GM10248 (cell line): ENCODE data around the gene GORASP1.

Experiments used
- CTCF ChIA-PET: fragments of 300-600 bp; sonication (Branson Sonifier 250); formaldehyde crosslinking; extraction: SDS; loops from one replicate; lab custom pipeline; 2021; ENCODE audit warnings: antibody characterized with exemption; lab: Yijun Ruan, JAX
- POLR2A ChIA-PET: fragments of 350-650 bp; sonication (Branson Sonifier 250); formaldehyde crosslinking; extraction: SDS; loops from one replicate; lab custom pipeline; 2020; ENCODE audit warnings: antibody characterized with exemption; lab: Yijun Ruan, JAX
- DNase-seq: peaks from one replicate; pipeline ENCODE4 v3.0.0; 2012; ENCODE audit errors: extremely low spot score
- TF ChIP-seq, protein P1 (sequence below): IDR thresholded peaks from 2 replicates; pipeline ENCODE4 v1.5.1; 2012; ENCODE audit warnings: mild to moderate bottlenecking, low read depth; ENCODE audit errors: extremely low read depth, missing control alignments, control extremely low read depth

Gene GORASP1

DNA sequence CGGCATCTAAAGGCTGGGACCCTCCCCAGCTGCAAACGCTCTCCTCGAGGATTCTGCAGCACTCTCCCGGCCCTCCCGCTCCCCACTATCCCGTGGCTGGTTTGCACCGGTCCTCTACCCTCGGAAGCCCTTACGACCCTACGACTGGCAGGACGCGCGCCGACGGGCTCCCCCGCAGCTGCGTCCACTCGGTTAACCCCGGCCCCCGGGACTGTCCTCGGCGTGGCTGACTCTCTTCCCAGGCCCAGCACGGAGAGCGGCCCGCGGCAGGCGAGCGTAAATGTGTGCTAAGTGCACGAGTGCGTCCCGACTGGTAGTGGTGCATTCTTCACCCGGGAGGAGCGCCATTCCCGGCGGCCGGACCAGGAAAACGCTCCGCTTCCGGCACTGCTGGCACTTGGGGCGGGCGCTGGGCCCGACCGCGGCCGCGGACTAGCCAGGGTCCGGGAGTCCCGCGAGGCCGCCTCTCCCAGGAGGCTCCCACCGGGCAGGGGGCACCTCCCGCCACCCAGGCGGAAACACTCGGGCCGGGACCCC is 508 bp downstream of the GORASP1 start:
- CTCF ChIA-PET: interaction anchor here (0.9 to 2.8 kb wide), 6 partner anchors 10 to 185 kb away, joined by 3 to 17 read pairs (median 4); no protein-coding TSS in a partner anchor
- DNase-seq: peak; percentile 47
- TF ChIP-seq, protein P1, sequence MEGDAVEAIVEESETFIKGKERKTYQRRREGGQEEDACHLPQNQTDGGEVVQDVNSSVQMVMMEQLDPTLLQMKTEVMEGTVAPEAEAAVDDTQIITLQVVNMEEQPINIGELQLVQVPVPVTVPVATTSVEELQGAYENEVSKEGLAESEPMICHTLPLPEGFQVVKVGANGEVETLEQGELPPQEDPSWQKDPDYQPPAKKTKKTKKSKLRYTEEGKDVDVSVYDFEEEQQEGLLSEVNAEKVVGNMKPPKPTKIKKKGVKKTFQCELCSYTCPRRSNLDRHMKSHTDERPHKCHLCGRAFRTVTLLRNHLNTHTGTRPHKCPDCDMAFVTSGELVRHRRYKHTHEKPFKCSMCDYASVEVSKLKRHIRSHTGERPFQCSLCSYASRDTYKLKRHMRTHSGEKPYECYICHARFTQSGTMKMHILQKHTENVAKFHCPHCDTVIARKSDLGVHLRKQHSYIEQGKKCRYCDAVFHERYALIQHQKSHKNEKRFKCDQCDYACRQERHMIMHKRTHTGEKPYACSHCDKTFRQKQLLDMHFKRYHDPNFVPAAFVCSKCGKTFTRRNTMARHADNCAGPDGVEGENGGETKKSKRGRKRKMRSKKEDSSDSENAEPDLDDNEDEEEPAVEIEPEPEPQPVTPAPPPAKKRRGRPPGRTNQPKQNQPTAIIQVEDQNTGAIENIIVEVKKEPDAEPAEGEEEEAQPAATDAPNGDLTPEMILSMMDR: no peak
- POLR2A ChIA-PET: no interaction called here

DNA sequence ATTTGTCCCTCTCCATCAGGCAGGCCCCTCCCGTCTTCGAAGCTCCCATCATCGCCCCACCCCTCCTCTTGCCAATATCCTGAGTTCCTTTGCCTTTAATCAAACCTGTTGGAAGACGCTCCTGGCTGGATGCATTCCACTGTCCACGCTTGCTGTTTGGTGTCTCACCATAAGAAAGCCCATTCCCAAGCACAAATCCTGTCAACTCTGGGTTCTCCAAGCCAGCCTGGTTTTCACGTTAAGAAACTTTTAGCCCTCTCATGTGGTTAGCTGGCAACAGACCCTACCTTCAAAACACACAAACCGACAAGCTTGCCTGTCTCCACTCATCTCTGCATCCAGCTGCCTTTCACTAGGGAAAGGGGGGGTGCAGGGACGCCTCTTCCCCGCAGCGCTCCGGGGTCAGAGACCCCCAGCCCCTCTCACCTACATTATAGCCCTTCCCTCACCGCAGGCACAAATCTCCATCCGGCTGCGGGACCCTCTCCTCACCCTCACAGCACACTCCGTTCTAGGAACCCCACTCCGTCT is 1.1 kb downstream of the GORASP1 start:
- TF ChIP-seq, protein P1: no peak
- ChIA-PET POLR2A (no interaction called here), CTCF (interaction anchor here (0.7 to 1.3 kb wide), 5 partner anchors 55 to 186 kb away, joined by 3 to 4 read pairs (median 4); no protein-coding TSS in a partner anchor)
- DNase-seq: no peak

DNA sequence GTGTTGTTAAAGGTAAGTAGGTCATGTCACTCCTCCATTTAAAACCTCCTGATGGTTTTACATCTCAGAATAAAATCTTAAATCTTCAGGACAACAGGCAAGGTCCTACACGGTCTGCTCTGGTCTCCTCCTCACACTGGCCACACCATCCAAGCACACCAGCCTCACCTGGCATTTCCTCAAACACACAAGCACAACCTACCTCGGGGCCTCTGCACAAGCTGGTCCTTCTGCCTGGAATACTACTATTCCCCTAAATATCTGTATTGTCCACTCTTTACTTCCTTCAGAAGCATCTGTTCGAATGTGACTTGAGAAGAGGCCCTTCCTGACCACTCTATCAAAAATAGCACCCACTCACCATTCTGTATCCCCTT is 1.8 kb downstream of the GORASP1 start:
- DNase-seq: no peak
- CTCF ChIA-PET: interaction anchor here (0.7 to 1.4 kb wide), 6 partner anchors 55 to 272 kb away, joined by 3 to 4 read pairs (median 4); no protein-coding TSS in a partner anchor
- POLR2A ChIA-PET: no interaction called here
- TF ChIP-seq, protein P1: no peak

- no peak for DNase-seq
- ChIA-PET CTCF (interaction anchor here (0.8 to 1.4 kb wide), 10 partner anchors 13 to 273 kb away, joined by 3 to 7 read pairs (median 4); no protein-coding TSS in a partner anchor), POLR2A (no interaction called here)
- TF ChIP-seq, protein P1: no peak
Measured at GRCh38 chr3:39104961-39105686, 2.3 kb downstream of the GORASP1 start.

DNA sequence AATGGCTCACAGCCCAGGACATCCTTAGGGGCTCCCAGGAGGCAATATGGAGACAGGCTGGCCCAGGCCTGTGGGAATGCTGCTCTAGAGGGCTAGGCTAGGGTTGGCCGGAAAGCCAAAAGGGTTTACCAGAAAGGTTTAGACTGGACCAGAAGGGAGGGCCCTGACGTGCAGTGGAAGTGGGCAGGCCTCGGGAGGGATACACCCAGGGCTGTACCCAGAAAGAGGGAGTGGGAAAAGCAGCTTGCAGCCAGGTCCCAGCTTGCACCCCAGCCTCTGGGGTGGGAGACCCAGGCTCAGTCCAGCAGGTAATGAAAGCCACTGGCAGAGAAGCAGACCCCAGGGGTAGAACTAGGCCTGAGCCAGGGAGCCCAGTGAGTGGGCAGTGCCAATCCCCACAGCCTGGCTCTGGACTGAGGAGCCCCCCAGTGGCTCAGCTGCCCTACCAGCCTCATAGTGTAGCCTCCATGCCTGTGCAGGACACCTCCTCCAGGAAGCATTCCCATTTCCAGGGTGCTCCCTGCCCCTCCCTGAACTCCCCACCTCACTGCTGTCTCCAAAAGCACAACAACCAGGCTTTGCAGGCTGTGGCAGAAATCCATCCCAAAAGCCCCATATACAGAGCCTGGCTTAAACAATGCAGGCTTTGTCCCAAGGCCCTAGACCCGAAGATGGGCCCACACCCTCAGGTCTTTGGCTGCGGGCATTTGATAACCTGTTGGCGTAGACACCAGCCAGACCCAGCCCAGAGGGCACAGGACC is 3.5 kb downstream of the GORASP1 start:
- ChIA-PET POLR2A (no interaction called here), CTCF (interaction anchor here (0.8 to 1.4 kb wide), 9 partner anchors 14 to 257 kb away, joined by 3 to 7 read pairs (median 3); no protein-coding TSS in a partner anchor)
- no peak for DNase-seq
- TF ChIP-seq, protein P1: no peak

DNA sequence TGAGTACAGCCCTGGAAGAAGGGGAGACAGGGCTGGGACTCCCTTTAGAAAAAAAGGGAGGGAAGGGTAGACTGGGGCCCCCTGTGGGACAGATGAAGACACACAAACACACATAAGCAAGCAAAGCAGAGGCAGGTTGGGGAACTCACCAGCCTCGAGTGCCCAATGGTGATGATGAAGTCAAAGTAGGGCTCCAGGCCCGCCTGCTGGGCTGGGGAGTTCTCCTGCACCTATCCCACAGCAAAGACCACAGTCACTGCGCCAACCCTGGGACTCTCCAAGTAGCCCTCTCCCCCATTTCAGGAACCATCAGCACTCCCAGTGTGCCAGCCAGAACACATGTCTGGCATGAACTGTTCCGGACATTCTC is 4.1 kb downstream of the GORASP1 start:
- TF ChIP-seq, protein P1: no peak
- no peak for DNase-seq
- POLR2A ChIA-PET: no interaction called here
- CTCF ChIA-PET: interaction anchor here (1.1 to 1.7 kb wide), 4 partner anchors 15 to 193 kb away, joined by 3 to 4 read pairs (median 4); no protein-coding TSS in a partner anchor
